Activated CD4-positive, alpha-beta T cell treated with anti-CD3 and anti-CD28 coated beads, Interleukin-2, amount 50 U/mL, for 48 hours (primary cell): ENCODE data around the gene GFPT2.
A peak's percentile ranks its signal among the peaks of the same experiment; 100 is the strongest.

Experiments
- DNase-seq, 2 experiments: peaks; one replicate each; pipeline ENCODE4 v3.0.0-alpha.2; 2020

GFPT2 gene

DNA sequence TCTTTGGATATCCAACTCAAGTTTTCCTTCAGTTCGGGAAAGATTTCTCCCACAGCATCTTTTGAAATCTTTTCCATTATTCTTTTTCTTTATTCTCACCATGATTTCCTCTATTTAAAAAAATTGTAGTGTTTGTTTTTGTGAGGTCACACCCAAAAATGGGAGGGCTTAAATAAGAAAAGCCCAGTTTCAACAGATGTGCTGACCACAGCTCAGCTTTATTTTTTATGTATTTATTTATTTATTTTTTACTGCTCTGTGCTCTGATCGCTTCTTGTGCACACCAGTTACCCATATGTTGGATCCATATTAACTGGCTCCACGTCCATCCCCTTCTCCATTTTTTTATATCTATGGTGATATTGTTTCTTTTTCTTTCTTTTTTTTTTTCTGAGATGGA is 20.3 kb downstream of the GFPT2 start:
- no peak for DNase-seq

GRCh38 chr5:180332051-180332517 is 21.1 kb downstream of the GFPT2 start:
- no peak for DNase-seq

GRCh38 chr5:180331647-180331950 is 21.5 kb downstream of the GFPT2 start:
- DNase-seq = no peak

GRCh38 chr5:180330810-180331646 is 22.1 kb downstream of the GFPT2 start:
- DNase-seq = no peak

GRCh38 chr5:180330270-180330648 is 22.9 kb downstream of the GFPT2 start:
- no peak for DNase-seq

GRCh38 chr5:180329606-180330269 is 23.4 kb downstream of the GFPT2 start:
- no peak for DNase-seq

GRCh38 chr5:180329138-180329435 is 24.0 kb downstream of the GFPT2 start:
- no peak for DNase-seq

DNA sequence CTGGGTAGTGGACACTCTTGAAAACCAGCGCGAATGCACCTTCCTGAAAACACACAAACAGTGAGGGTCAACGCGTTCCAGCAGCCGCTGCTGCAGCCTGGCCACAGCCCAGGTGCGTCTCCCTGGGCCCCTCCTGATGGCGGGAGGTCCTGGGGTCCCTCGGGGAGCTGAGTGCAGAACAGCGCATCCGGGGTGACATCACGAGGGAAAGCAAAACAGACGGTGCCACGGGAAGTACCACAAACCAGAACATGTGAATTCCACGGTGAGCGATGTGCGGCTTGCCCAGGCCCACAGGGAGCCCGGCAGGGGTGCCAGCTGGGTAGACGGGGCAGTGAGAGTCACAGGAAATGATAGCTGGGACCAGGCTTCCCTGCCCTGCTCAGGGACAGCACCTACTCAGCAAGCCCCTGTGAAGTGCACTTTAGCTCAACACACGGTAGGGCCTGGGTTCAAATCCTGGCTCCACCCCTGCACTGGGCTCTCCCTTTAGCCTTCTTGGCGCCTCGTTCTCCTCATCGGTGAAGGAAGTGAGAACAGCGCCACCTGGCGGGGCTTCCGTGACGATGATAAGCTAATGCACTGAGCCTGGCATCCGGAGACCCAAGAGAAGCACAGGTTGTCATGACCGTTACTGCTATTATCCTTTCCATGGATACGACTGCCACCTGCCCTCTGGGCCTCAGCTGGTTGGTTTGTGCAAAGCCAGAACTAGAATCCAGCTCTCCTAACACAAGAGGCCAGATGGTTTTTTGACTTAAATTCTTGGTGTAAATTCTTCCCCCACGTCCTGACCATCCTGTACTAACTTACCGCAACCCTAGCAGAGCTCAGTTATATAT is 24.6 kb downstream of the GFPT2 start:
- DNase-seq = peak; percentile 88 to 91

GRCh38 chr5:180326989-180327565 is 26.1 kb downstream of the GFPT2 start:
- DNase-seq = no peak

GRCh38 chr5:180324601-180324950 is 28.6 kb downstream of the GFPT2 start:
- no peak for DNase-seq

- no peak for DNase-seq
Measured at GRCh38 chr5:180323941-180324600, 29.1 kb downstream of the GFPT2 start.

DNA sequence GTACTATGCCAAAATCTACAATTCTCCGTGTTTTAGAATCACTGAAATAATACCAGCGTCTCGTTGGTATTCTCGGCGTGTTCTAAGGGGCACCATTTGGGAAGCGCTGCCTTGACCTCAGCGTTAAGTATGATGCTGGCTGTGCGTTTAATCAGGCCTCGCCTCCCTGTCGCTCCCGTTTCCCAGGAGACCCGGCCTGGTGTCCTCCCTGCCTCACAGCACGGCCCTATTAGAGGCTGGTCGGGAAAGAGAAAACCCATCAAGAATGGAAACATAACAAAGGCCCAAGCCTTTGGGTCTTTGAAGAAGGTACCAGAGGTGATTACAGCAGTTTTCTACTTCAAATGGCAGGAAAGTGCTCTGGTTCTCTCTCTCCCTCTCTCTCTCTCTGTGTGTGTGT is 30.0 kb downstream of the GFPT2 start:
- no peak for DNase-seq

DNA sequence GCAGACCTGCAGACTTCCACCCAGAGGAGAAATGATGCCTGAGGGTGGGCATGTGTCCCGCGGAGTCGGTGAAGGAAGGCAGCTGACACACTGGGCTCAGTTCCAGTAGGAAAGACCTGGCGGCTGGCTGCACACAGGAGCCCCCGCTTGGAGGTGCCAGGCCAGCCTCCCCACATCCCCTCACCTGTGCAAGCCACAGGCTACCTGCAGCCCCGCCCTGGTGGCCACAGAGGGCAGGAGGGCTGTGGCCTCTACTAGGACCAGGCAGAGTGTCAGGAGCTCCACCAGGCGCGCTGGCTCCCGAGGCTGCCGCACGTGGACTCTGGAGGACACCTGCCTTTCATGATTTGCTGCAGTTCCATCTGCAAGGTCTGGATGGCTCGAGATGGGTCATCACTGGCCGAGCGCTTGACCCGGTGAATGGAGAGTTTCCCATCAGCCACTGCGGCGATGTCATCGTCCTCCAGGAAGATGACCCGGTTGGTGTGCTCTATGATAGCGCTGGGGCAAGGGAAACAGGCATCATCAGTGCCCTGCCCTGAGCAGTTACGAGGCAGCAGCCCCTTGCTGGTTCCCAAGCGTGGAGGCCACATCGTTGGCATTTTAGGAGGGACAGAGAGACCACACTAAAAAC is 34.6 kb downstream of the GFPT2 start:
- no peak for DNase-seq

- no peak for DNase-seq
Measured at GRCh38 chr5:180316586-180316985, 36.5 kb downstream of the GFPT2 start.

DNA sequence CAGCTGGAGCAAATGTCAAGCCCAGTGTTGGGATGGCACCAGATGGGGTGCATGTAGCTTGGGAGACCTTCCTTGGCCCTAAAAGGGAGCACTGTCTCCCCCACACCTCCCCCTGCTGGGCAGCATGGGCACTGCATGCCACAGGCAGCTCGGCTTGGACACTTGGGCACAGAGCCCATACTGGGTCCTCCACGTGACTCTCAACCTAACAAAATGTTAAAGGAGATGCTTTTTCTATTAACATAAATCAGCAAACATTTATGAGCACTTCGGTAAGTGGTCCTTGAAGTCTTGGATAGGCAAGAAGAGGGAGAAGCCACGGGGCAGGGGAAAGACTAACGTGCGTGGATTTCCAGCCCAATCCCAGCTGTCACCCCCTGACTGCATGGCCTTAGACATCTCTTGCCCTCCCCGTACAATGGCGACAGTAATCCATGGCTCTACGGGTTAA is 37.3 kb downstream of the GFPT2 start:
- peak; percentile 81 to 83 for DNase-seq

DNA sequence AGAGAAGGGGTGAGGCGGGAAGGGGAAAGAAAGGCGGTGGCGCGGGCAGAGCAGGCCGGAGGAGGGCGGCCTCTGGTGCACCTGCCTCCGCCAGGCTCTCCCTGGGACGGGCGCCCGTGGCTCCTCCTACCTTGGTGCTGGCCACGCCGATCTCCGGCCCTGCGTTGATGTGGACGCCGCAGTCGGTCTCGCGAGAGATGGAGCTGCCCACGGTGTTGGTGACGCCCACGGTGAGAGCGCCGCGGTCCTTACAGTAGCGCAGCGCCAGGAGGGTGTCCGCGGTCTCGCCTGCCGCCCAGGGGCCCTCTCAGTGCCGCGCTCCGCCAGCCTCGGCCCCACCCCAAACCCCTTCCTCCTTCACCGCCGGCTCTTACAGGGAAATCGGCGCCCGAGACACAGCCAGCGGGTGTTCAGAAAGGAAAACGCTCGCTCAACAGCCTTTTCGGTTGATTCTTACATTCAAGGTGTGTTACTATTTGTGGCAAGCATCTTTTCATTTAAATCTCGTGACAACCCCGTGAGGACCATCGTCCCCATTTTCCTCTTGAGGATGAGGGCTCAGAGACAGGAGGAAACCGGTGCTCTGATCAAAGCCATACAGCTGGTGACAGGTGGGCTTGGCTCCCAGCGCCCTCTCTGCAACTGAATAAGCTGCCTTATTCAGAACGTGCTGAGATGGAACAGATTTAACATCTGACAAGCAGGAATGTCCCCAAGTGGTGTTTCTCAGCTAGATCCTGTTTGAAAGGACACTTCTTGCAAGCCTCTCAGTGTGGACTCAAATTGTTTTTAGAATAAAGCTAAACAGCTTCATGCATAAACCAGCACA is 39.2 kb downstream of the GFPT2 start:
- DNase-seq = peak; percentile 57 to 63

GRCh38 chr5:180311216-180311615 is 41.9 kb downstream of the GFPT2 start:
- no peak for DNase-seq

DNA sequence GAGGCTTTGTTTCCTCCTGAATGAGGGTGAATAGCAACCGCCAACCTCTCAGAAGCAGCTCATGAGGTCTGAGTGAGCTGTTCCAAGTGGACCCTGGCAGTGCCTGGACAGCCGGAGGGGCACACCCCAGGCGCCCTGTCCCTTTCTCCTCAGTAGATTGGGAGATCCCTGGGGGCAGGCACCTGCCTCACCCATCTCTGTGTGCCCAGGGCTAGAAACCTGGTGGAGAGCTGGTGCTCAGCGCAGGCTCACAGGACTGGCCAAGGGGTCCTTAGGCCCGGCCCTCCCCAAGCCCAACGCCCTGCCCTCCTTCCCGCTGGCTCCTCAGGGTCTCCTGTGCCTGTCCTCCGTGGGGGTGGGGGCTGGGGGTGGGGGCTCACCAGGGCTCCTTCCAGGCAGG is 46.3 kb downstream of the GFPT2 start:
- DNase-seq = no peak

GRCh38 chr5:180305481-180305880 is 47.7 kb downstream of the GFPT2 start:
- no peak for DNase-seq

- no peak for DNase-seq
Measured at GRCh38 chr5:180304431-180305375, 48.4 kb downstream of the GFPT2 start.

DNA sequence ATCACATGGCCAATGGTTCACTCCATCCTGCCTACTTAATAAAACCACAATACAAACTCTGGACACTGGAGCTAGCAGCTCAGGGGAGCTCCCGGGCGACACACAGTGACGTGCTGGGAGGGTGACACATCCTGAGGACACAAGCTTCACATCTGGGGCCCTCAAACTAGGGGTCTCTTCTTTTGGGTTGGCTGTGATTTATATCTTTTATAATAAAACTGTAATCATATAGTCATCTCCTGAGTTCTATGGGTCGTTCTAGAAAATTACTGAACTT is 49.2 kb downstream of the GFPT2 start:
- no peak for DNase-seq
